ENCODE data around the gene SMCR8. TPM values are rescaled to one million over a fixed set of nuclear protein-coding genes. Genes with fewer than 3 reads are reported as not detected.

The SMCR8 gene
- total RNA-seq, 2 donors from 2014 or later = 7.9 to 9.1 TPM

DNA sequence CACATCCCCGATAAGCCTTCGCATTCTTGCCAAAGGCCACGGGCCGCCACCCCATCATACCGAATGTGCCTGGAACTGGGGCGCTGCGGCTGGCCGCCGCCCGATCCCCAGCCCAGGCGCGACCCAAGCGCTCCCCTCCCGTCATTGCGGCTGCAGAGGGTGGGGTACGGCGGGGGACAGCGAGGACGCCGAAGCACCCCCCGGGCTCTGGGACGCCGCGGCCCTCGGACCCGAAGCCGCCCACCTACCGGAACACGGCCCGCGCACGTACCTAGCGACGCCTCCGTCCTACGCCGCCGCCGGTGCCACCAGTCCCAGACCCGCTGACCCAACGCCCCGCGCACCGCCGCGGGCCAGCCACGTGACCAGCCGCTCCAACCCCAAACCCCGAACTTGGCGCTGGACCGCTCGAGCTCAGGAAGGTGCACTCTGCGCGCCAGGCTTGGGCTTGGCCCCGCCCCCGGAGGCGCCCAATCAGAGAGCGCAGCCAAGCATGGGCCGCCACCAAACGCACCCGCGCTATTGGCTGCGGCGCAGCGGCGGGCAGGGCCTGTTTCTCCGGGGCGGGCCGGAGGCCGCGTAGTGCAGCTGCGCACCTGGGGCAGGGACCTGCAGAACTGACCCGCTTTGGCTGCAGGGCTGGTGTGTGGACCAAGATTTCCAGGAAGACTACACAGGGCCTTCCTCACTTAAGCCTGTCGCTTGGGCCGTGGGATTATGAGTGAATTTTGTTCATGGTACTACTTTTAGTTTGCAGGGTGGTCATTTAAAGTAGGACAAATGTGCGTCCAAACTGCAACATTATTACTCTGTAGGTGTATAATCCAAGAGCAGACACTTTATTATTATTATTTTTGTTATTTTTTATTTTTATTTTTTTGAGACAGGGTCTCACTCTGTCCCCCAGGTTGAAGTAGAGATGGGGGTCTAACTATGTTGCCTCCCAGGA is 48.3 kb downstream of the SMCR8 start, which contains the start of gene SHMT1:
Gene SHMT1 (minus strand): TSS at position 450 of the 949 bp plus-strand sequence. CDS start 7,569 bp downstream, outside the sequence.
- TF ChIP-seq POLR2A (IDR thresholded peaks at IDR 0.05) (peak; percentile 42 to 73 (median 59)), CTCF (IDR thresholded peaks at IDR 0.05) (no peak)
- intact Hi-C loops (cut with DNase I) = no loop called here
- Histone ChIP-seq H3K9me3 (no peaks in the 10 kb centered on the region), H3K27ac (peak within 1 kb of the TSS; percentile 50 to 86 (median 62)), H3K4me1 (peaks cover 13% of the 10 kb centered on the region), H3K4me3 (peak within 1 kb of the TSS; percentile 29 to 57), H3K27me3 (no peaks in the 10 kb centered on the region), H3K36me3 (replicated peaks in 1 of 2; ENCODE audit: insufficient read depth in 1 of 2, low read depth in 2 of 2) (no peaks in the 10 kb centered on the region)
- WGBS, 2 donors = 0% methylated on average over 27 to 61 of the region's 76 CpGs
- DNase-seq (peak; percentile 95 to 98 (median 96)), ATAC-seq (peak; percentile 100)

GRCh38 chr17:18364166-18364565 is 49.1 kb downstream of the SMCR8 start:
- TF ChIP-seq POLR2A (IDR thresholded peaks at IDR 0.05) (no peak), CTCF (IDR thresholded peaks at IDR 0.05) (no peak)
- peaks cover 13% of the 10 kb centered on the region for H3K4me1 ChIP-seq
- no peaks in the 10 kb centered on the region for H3K27me3 ChIP-seq
- H3K27ac ChIP-seq = peak overlapping the region in 1 of 4 donors; percentile 86
- intact Hi-C loops (cut with DNase I) = no loop called here
- H3K9me3 ChIP-seq = no peaks in the 10 kb centered on the region
- ATAC-seq = no peak
- WGBS, 2 donors = 73 to 81% methylated on average over 6 of the region's 6 CpGs
- no peak for DNase-seq
- H3K36me3 ChIP-seq (replicated peaks in 1 of 2; ENCODE audit: insufficient read depth in 1 of 2, low read depth in 2 of 2) = no peaks in the 10 kb centered on the region
- no peak overlapping the region for H3K4me3 ChIP-seq

DNA sequence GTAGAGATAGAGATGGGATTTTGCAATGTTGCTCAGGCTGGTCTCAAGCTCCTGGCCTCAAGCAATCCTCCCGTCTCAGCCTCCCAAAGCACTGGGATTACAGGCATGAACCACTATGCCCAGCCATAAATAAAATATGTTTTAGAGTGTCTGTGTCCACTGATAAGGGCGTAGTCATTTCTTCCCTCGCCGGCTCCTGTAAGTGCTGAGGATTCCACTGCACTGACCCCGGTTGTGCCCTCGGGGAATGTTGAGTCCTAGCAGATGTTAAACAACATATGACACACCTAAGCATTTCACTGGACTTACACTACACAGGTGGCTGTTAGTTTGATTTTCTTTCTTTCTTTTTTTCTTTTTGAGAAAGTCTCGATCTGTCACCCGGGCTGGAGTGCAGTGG is 53.9 kb downstream of the SMCR8 start:
- WGBS, 2 donors = 72 to 79% methylated on average over 8 of the region's 8 CpGs
- Histone ChIP-seq H3K27me3 (peaks cover 0 to 3% of the 10 kb centered on the region in 2 donors), H3K9me3 (no peaks in the 10 kb centered on the region), H3K36me3 (replicated peaks in 1 of 2; ENCODE audit: insufficient read depth in 1 of 2, low read depth in 2 of 2) (no peaks in the 10 kb centered on the region), H3K4me3 (no peak overlapping the region), H3K4me1 (no peaks in the 10 kb centered on the region), H3K27ac (no peak overlapping the region)
- intact Hi-C loops (cut with DNase I) = no loop called here
- TF ChIP-seq CTCF (IDR thresholded peaks at IDR 0.05) (no peak), POLR2A (IDR thresholded peaks at IDR 0.05) (no peak)
- ATAC-seq = no peak
- DNase-seq = no peak

GRCh38 chr17:18370761-18371160 is 55.7 kb downstream of the SMCR8 start:
- Histone ChIP-seq H3K27ac (no peak overlapping the region), H3K9me3 (no peaks in the 10 kb centered on the region), H3K27me3 (peaks cover 0 to 3% of the 10 kb centered on the region in 2 donors), H3K36me3 (replicated peaks in 1 of 2; ENCODE audit: insufficient read depth in 1 of 2, low read depth in 2 of 2) (no peaks in the 10 kb centered on the region), H3K4me3 (no peak overlapping the region), H3K4me1 (no peaks in the 10 kb centered on the region)
- DNase-seq = no peak
- intact Hi-C loops (cut with DNase I) = no loop called here
- ATAC-seq = no peak
- WGBS, 2 donors = 58 to 86% methylated on average over 5 of the region's 5 CpGs
- no peak for TF ChIP-seq POLR2A (IDR thresholded peaks at IDR 0.05)
- TF ChIP-seq CTCF (IDR thresholded peaks at IDR 0.05) = no peak

All from body of pancreas (tissue), 4 donors.